IPS-18c (cell line): Measurements from ENCODE around the gene ITGA3.

Experiments
- H3K4me3 ChIP-seq: 2 replicates; pipeline ENCODE4 v1.7.0; 2013; ENCODE audit warnings: low read depth, mild to moderate bottlenecking, low read length, moderate library complexity; ENCODE audit not compliant: insufficient read depth
- H3K9me3 ChIP-seq: one replicate; pipeline ENCODE4 v1.6.1; 2013; ENCODE audit warnings: mild to moderate bottlenecking, low read length, moderate library complexity; ENCODE audit not compliant: control insufficient read depth, insufficient read depth

The ITGA3 gene

DNA sequence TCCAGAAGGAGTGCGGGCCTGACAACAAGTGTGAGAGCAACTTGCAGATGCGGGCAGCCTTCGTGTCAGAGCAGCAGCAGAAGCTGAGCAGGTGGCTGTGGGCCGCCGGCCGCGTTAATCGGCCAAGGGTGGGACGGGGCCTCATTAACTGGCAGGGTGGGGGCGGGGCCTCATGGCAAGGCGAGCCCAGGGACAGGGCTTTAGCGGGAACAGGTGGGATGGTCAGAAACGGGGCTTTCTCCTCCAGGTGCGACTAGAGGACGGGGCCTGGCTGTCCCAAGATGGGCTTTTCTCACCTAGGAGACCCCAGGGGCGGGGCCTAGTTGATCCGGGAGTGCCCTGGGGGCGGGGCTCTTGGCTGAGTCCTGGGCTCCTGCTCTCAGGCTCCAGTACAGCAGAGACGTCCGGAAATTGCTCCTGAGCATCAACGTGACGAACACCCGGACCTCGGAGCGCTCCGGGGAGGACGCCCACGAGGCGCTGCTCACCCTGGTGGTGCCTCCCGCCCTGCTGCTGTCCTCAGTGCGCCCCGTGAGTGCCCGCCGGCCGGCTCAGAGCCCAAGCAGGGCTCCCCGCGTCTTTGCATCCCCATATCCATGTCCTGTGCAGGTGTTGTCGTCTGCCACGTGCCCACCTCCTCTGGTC is 20.8 kb downstream of the ITGA3 start:
- H3K9me3 ChIP-seq = no peaks in the 10 kb centered on the region
- H3K4me3 ChIP-seq = no peak overlapping the region

- no peaks in the 10 kb centered on the region for H3K9me3 ChIP-seq
- no peak overlapping the region for H3K4me3 ChIP-seq
Observed at GRCh38 chr17:50078430-50078829, 22.5 kb downstream of the ITGA3 start.

- Histone ChIP-seq H3K4me3 (no peak overlapping the region), H3K9me3 (no peaks in the 10 kb centered on the region)
Observed at GRCh38 chr17:50079334-50080095, 23.6 kb downstream of the ITGA3 start.

- no peaks in the 10 kb centered on the region for H3K9me3 ChIP-seq
- H3K4me3 ChIP-seq = no peak overlapping the region
Observed at GRCh38 chr17:50080096-50080480, 24.2 kb downstream of the ITGA3 start.

GRCh38 chr17:50080827-50081226 is 24.9 kb downstream of the ITGA3 start:
- no peak overlapping the region for H3K4me3 ChIP-seq
- no peaks in the 10 kb centered on the region for H3K9me3 ChIP-seq

DNA sequence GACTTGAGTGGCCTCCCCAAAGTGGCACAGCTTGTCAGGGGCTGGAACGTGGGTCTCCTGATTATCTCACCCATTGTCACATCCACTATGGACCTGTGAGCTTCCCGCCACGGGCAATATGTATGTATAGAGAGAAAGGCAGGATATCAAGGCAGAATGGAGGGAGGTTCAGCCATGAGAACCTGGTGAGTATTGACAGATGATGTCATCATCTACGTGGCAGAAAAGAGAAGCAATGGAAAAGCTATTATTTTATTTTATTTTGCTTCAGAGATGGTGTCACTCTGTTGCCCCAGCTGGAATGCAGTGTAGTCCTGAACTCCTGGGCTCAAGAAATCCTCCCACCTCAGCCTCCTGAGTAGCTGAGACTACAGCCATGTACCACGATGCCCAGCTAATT is 25.8 kb downstream of the ITGA3 start:
- Histone ChIP-seq H3K4me3 (no peak overlapping the region), H3K9me3 (no peaks in the 10 kb centered on the region)

DNA sequence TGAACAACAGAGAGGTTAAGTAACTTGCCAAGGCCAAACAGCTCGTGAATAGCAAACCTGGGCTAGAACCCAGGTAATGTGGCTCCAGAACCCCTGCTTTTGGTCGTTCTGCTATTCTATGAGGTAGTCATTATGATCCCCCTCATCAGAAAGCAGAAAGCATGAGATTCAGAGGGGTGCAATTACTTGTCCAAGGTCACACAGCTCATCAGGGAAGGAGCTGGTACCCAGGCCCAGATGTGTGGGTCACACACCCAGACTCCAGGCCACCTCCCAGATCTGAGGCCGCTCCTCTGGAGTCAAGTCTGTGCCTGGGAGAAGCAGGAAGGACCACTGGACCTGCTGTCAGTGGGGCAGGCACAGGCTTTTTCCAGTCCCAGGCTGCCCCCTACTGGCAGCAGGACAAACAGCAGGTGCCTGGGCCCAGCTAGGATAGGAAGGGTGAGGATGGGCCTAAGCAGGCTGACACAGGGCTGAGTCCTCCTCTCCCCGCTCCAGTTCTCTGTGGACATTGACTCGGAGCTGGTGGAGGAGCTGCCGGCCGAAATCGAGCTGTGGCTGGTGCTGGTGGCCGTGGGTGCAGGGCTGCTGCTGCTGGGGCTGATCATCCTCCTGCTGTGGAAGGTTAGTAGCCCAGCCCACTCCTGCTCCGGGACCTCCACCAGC is 31.5 kb downstream of the ITGA3 start:
- no peaks in the 10 kb centered on the region for H3K9me3 ChIP-seq
- H3K4me3 ChIP-seq = no peak overlapping the region

GRCh38 chr17:50087912-50088405 is 32.0 kb downstream of the ITGA3 start:
- Histone ChIP-seq H3K4me3 (no peak overlapping the region), H3K9me3 (no peaks in the 10 kb centered on the region)

DNA sequence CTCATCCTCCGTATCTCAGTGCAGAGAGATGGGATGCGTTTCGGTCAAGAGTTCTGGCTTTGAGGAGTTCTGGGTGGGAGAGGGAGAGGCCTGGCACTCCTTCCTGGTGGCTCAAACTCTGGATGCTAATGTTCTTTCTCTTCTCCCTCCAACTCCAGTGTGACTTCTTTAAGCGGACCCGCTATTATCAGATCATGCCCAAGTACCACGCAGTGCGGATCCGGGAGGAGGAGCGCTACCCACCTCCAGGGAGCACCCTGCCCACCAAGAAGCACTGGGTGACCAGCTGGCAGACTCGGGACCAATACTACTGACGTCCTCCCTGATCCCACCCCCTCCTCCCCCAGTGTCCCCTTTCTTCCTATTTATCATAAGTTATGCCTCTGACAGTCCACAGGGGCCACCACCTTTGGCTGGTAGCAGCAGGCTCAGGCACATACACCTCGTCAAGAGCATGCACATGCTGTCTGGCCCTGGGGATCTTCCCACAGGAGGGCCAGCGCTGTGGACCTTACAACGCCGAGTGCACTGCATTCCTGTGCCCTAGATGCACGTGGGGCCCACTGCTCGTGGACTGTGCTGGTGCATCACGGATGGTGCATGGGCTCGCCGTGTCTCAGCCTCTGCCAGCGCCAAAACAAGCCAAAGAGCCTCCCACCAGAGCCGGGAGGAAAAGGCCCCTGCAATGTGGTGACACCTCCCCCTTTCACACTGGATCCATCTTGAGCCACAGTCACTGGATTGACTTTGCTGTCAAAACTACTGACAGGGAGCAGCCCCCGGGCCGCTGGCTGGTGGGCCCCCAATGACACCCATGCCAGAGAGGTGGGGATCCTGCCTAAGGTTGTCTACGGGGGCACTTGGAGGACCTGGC is 33.3 kb downstream of the ITGA3 start:
- Histone ChIP-seq H3K4me3 (no peak overlapping the region), H3K9me3 (no peaks in the 10 kb centered on the region)

GRCh38 chr17:50090071-50090470 is 34.2 kb downstream of the ITGA3 start:
- no peaks in the 10 kb centered on the region for H3K9me3 ChIP-seq
- no peak overlapping the region for H3K4me3 ChIP-seq

- H3K4me3 ChIP-seq = no peak overlapping the region
Observed at GRCh38 chr17:50090971-50091917, 35.3 kb downstream of the ITGA3 start.

DNA sequence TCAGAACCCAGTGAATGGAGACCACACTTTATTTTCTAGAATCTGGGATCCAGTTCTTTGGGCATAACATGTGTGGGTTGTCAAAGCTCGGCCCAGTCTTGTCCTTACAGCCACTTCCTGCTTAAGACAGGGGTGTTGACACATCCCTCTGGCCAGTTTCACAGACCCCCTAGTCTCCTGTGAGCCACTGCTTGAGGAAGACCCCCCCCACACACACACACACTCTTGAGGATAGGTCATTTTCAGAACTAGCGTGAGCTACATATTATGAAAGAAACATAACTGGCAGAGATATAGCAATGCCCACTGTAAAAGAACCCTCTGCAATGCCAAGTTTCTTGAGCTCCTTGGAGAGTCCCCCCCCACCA is 36.0 kb downstream of the ITGA3 start:
- no peaks in the 10 kb centered on the region for H3K9me3 ChIP-seq
- H3K4me3 ChIP-seq = no peak overlapping the region

More at GRCh38 chr17:50090971-50091917, 35.3 kb downstream of the ITGA3 start:
- H3K9me3 ChIP-seq = no peaks in the 10 kb centered on the region

- no peak overlapping the region for H3K4me3 ChIP-seq
- no peaks in the 10 kb centered on the region for H3K9me3 ChIP-seq
Observed at GRCh38 chr17:50093246-50093645, 37.3 kb downstream of the ITGA3 start.

DNA sequence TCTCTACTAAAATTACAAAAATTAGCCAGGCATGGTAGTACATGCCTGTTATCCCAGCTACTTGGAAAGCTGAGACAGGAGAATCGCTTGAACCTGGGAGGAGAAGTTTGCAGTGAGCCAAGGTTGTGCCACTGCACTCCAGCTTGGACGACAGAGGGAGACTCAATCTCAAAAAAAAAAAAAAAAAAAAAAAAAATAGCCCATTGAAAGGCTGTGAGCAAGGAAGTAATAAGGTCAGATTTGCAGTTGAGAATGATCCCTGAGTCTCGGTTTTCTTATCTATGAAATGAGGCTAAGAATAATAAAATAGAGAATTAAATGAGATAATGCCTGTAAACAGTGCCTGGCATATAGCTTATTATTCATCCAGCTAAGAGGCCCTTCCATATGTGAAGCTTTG is 37.9 kb downstream of the ITGA3 start:
- H3K9me3 ChIP-seq = no peaks in the 10 kb centered on the region
- H3K4me3 ChIP-seq = no peak overlapping the region

- H3K4me3 ChIP-seq = peak overlapping the region; percentile 81
- no peaks in the 10 kb centered on the region for H3K9me3 ChIP-seq
Observed at GRCh38 chr17:50094243-50094752, 38.4 kb downstream of the ITGA3 start.
